Esophagus squamous epithelium (tissue), 5 donors: Measurements from ENCODE around the gene BMERB1. TPM values are rescaled to one million over a fixed set of nuclear protein-coding genes. Genes with fewer than 3 reads are reported as not detected.

ENCODE experiments used
- DNase-seq: peaks from one replicate; lab custom pipeline; 2025; lab: John Stamatoyannopoulos, UW
- H3K27ac ChIP-seq, 4 donors: fragments of 200-600 bp; sonication (generic); one replicate each; pipeline ENCODE4 v1.5.1; 2016 to 2019; ENCODE audit warnings: mild to moderate bottlenecking in 1 of 4
- H3K27me3 ChIP-seq, 4 donors: fragments of 200-600 bp; sonication (generic); 1 replicate in 3 of 4; 2 replicates in 1 of 4; pipeline versions ENCODE4 v1.5.1 to v1.6.0; 2017 to 2021; ENCODE audit warnings: antibody characterized with exemption in 1 of 4
- H3K36me3 ChIP-seq, 3 donors: fragments of 200-600 bp; sonication (generic); one replicate each; pipeline ENCODE4 v1.5.1; 2016 to 2019
- H3K4me1 ChIP-seq, 3 donors: fragments of 200-600 bp; sonication (generic); one replicate each; pipeline ENCODE4 v1.5.1; 2017 to 2019
- H3K4me3 ChIP-seq, 4 donors: fragments of 200-600 bp; sonication (generic); 1 replicate in 3 of 4; 2 replicates in 1 of 4; pipeline ENCODE4 v1.5.1; 2016 to 2019; ENCODE audit warnings: mild to moderate bottlenecking in 2 of 4, moderate library complexity in 1 of 4
- H3K9me3 ChIP-seq, 3 donors: fragments of 200-600 bp; sonication (generic); one replicate each; pipeline ENCODE4 v1.5.1; 2016 to 2019
- CTCF ChIP-seq, 6 experiments: fragments of 450-650 bp in 4 of 6; fragments of 200-600 bp in 2 of 6; sonication (generic) in 2 of 6; IDR thresholded peaks; one replicate each; pipeline ENCODE4 v1.5.1; 2016 to 2019; ENCODE audit warnings: antibody characterized with exemption in 6 of 6, mild to moderate bottlenecking in 4 of 6, moderate library complexity in 4 of 6
- POLR2A ChIP-seq, 4 donors: fragments of 450-650 bp; IDR thresholded peaks; one replicate each; pipeline ENCODE4 v1.6.1; 2017; ENCODE audit warnings: antibody characterized with exemption in 4 of 4, mild to moderate bottlenecking in 4 of 4, moderate library complexity in 3 of 4
- WGBS, 2 donors: methylation state at CpG; one replicate each; pipeline ENCODE4 v1.1.5; 2018; 5-methylcytosine and 5-hydroxymethylcytosine counted together
- intact Hi-C: fragments of 100-400 bp; cut with DNase I; formaldehyde crosslinking; loops from one replicate; pipeline ENCODE4 v1.15.0; 2022
- total RNA-seq, 4 donors: library from RNA; depleted of rRNA; stranded (reverse); fragments of >200 nt; gene quantifications; one replicate each; pipeline ENCODE4 v1.1.0, GENCODE V29; 2016
- donor health status: DM: yes; HTN: yes; CAD: no.

BMERB1 gene
- total RNA-seq, 4 donors from 2014 or later, result 3.4 to 38.1 (median 14.9) TPM

- H3K4me3 ChIP-seq, result no peak overlapping the region
- peaks cover 0 to 100% (median 59%) of the 10 kb centered on the region in 3 donors for H3K36me3 ChIP-seq
- intact Hi-C loops, result loop anchor here (10.0 kb wide), 1 partner anchor 56 kb away; no protein-coding TSS in a partner anchor
- H3K27me3 ChIP-seq, result no peaks in the 10 kb centered on the region
- no peak for DNase-seq
- TF ChIP-seq CTCF (IDR thresholded peaks at IDR 0.05), result no peak
- TF ChIP-seq POLR2A (IDR thresholded peaks at IDR 0.05), result no peak
- no peaks in the 10 kb centered on the region for H3K9me3 ChIP-seq
- H3K4me1 ChIP-seq, result no peaks in the 10 kb centered on the region
- H3K27ac ChIP-seq, result no peak overlapping the region
- WGBS, 2 donors, result 93 to 95% methylated on average over 4 of the region's 4 CpGs
Measured at GRCh38 chr16:15618392-15618791, 184.0 kb downstream of the BMERB1 start.

- DNase-seq, result no peak
- H3K4me3 ChIP-seq, result no peak overlapping the region
- no peaks in the 10 kb centered on the region for H3K9me3 ChIP-seq
- intact Hi-C loops, result no loop called here
- WGBS, 2 donors, result 80 to 82% methylated on average over 6 of the region's 6 CpGs
- no peak overlapping the region for H3K27ac ChIP-seq
- no peaks in the 10 kb centered on the region for H3K4me1 ChIP-seq
- H3K27me3 ChIP-seq, result no peaks in the 10 kb centered on the region
- TF ChIP-seq POLR2A (IDR thresholded peaks at IDR 0.05), result no peak
- TF ChIP-seq CTCF (IDR thresholded peaks at IDR 0.05), result no peak
- H3K36me3 ChIP-seq, result peaks cover 9 to 100% (median 68%) of the 10 kb centered on the region in 3 donors
Measured at GRCh38 chr16:15620611-15621195, 186.3 kb downstream of the BMERB1 start.

- DNase-seq, result no peak
- H3K4me1 ChIP-seq, result no peaks in the 10 kb centered on the region
- peaks cover 9 to 100% (median 61%) of the 10 kb centered on the region in 3 donors for H3K36me3 ChIP-seq
- no peak overlapping the region for H3K4me3 ChIP-seq
- WGBS, 2 donors, result 87 to 94% methylated on average over 4 of the region's 4 CpGs
- no peaks in the 10 kb centered on the region for H3K9me3 ChIP-seq
- intact Hi-C loops, result no loop called here
- H3K27me3 ChIP-seq, result no peaks in the 10 kb centered on the region
- TF ChIP-seq CTCF (IDR thresholded peaks at IDR 0.05), result no peak
- no peak for TF ChIP-seq POLR2A (IDR thresholded peaks at IDR 0.05)
- H3K27ac ChIP-seq, result no peak overlapping the region
Measured at GRCh38 chr16:15621456-15621855, 187.1 kb downstream of the BMERB1 start.

- no peak for TF ChIP-seq CTCF (IDR thresholded peaks at IDR 0.05)
- TF ChIP-seq POLR2A (IDR thresholded peaks at IDR 0.05), result no peak
- DNase-seq, result no peak
- Histone ChIP-seq H3K27me3 (no peaks in the 10 kb centered on the region), H3K27ac (no peak overlapping the region), H3K36me3 (peaks cover 9 to 100% (median 57%) of the 10 kb centered on the region in 3 donors), H3K4me1 (no peaks in the 10 kb centered on the region), H3K9me3 (no peaks in the 10 kb centered on the region), H3K4me3 (no peak overlapping the region)
- intact Hi-C loops, result no loop called here
- WGBS, 2 donors, result 91 to 96% methylated on average over 8 of the region's 8 CpGs
Measured at GRCh38 chr16:15621889-15622288, 187.5 kb downstream of the BMERB1 start.

- Histone ChIP-seq H3K27ac (no peak overlapping the region), H3K4me3 (no peak overlapping the region), H3K9me3 (no peaks in the 10 kb centered on the region), H3K27me3 (no peaks in the 10 kb centered on the region), H3K4me1 (no peaks in the 10 kb centered on the region), H3K36me3 (peaks cover 8 to 100% (median 38%) of the 10 kb centered on the region in 3 donors)
- no peak for TF ChIP-seq CTCF (IDR thresholded peaks at IDR 0.05)
- intact Hi-C loops, result no loop called here
- WGBS, 2 donors, result 79 to 95% methylated on average over 2 of the region's 2 CpGs
- no peak for DNase-seq
Measured at GRCh38 chr16:15631730-15632409, 197.5 kb downstream of the BMERB1 start.
